GM18511 (cell line): ENCODE data around the gene ITGAL.
A peak's percentile ranks its signal among the peaks of the same experiment; 100 is the strongest.
"Not testable (repeated sequence)": the region's sequence is repeated elsewhere in the genome, so short reads cannot be mapped to it uniquely, and the experiment has no call there.

Experiments used
- ATAC-seq: cut with Tn5 transposase; IDR thresholded peaks from one replicate; pipeline ENCODE4 v1.9.1; 2021; ENCODE audit warnings: mild to moderate bottlenecking, moderate library complexity; ENCODE audit not compliant: unreplicated experiment

Gene ITGAL

DNA sequence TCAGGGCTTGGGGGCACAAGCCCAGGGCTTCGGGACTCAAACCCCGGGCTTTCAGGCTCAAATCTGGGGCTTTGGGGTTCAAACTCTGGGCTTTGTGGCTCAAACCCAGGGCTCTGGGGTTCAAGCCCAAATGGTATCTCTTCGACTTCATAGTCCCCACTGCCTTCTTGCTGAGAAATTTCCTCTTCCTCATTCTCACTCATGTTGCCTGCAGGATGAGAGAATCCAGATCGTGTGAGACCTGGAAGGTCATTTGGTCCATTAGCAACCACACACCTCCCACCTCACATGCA lies 53.2 kb downstream of the ITGAL start:
- ATAC-seq = no peak

DNA sequence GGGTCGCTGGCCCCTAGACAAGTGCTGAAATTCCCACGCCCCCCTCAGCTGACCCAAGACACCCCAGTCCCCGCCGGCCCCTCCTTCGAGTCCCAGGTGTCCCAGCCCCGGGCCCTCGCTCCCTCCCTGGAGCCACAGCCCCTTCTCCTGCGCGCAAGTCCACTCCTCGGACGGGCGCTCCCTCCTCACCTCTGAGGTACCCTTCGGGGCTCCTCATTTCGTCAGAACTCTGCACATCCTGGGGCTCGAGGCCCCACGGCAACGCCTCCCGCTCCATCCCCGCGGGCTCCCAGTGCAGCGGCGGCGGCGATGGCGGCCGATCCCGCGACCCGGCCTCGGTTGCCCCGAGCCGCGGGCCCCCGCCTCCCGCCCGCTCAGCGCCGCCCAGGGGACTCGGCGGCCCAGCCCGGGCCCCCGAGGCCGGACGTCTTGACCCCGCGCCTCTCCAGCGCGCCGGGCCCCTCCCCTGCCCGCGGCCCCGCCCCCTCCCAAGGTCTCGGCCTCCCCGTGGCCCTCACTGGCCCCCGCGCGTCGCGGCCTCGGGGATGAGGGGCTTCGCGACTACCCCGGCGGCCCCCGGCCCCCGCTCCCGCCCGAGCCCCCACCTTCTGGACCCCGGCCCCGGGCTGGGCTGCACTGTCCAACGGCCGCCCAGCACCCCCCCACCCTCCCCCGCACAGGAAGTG lies 53.7 kb downstream of the ITGAL start, which contains the start of gene ZNF768:
Gene ZNF768, minus strand, starts transcription at position 430 of the 686 bp plus-strand sequence. Its CDS starts 153 bp downstream, at position 277.
- ATAC-seq = peak; percentile 31

GRCh38 chr16:30526823-30527634 lies 54.5 kb downstream of the ITGAL start:
- ATAC-seq = peak; percentile 84

DNA sequence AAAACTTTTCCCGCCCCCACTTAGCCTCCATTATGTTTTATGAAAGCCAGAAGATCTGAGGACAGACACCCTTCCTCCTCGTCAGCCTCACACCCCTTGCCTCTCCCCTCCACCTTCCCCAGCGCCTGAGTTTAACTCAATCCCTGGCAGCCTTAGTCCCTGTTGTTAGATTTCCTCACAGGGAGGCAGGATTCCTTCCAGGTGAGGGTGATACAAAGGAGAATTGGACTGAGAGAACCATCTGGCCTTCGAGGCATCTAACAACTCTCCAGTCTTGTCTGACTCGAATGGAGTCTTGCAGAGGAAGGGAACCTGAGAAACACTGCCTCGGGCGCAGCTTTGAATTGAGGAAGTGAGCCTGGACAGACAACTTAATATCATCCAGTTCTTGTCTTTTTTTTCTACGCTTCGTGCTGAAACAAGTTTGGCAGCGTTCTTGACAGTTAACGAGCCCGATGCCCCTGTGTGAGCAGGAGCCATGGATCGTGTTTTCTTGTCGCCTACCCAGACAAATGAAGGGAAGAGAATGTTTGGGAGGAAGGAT lies 55.2 kb downstream of the ITGAL start:
- no peak for ATAC-seq

GRCh38 chr16:30528799-30529457 lies 56.4 kb downstream of the ITGAL start:
- no peak for ATAC-seq

DNA sequence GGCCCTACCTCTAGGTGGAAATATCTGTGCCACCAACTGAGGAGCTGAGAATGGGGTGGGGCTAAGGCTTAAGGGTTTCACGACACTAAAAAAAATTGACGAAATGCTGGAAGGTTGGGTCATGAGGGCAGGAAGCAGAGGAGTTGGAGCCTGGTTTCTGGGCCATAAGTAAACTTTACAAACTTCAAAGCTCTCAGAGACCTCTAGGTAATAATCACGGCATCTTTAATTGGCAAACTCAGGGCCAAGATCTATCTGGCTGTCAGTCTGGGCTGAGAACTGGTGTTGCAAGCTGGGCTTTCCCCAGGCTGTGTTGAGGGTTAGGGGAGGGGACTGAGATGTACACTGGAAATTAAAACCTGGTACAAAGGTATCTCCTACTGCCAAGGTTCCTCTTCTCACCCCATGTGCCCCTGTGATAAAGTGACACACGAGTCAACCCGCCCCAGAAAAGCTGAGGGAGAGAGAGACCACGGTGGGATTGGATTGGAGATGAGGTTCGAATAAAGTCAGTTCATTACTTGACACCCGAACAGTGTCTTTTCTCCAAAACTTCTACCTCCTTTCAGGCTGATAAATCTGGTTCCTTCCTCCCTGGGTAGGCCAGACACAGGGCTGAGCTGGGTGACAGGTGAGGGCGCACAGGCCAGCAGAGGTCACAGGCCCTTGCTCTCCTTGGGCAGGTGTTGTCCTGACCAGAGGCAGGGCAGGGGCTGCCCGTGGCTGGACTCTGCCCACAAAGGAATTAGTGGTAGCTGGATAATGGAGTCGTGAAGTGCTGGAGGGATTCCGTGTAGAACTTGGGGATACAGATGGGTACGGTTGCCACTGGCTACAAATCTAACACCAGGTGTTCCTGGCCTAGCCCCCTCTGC lies 57.9 kb downstream of the ITGAL start:
- ATAC-seq = no peak

DNA sequence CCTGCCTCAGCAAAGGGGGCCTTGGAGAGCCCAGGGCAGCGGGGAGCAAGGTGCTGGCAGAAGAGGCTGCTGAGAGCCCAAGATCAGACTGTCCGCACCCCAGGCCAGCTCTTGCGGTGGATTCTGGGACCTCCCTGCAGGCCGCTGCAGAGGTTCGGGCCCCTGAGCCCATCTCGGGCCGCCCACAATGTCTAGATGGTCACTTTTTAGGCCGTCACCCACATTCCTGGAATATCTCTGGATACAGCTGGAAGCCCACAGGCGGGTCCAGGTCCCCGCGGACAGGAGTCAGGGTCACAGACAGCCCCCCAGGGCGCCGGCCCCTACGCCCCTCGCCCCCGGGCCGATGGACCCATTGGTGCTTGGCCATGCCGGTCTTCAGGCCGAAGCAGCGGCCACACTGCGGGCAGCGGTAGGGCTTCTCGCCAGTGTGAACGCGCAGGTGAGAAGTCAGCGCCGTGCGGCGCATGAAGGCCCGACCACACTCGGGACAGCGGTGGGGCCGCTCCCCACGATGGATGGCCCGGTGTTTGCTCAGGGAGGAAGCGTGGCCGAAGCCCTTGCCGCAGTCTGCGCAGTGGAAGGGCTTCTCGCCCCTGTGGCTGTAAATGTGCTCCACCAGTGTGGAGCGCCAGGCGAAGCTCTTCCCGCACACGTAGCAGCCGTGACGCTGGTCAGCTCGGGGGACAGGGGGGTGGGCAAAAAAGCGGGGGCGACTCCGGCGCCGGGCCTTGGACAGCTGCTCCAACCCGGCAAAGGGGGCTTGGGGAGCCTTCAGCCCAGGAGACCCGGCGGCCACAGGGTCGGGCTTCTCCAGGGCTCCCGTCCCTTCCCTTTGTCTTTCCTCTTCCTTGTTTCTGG lies 60.0 kb downstream of the ITGAL start:
- no peak for ATAC-seq

GRCh38 chr16:30533146-30533522 lies 60.6 kb downstream of the ITGAL start:
- no peak for ATAC-seq

GRCh38 chr16:30533748-30534367 lies 61.3 kb downstream of the ITGAL start:
- ATAC-seq = peak; percentile 17

DNA sequence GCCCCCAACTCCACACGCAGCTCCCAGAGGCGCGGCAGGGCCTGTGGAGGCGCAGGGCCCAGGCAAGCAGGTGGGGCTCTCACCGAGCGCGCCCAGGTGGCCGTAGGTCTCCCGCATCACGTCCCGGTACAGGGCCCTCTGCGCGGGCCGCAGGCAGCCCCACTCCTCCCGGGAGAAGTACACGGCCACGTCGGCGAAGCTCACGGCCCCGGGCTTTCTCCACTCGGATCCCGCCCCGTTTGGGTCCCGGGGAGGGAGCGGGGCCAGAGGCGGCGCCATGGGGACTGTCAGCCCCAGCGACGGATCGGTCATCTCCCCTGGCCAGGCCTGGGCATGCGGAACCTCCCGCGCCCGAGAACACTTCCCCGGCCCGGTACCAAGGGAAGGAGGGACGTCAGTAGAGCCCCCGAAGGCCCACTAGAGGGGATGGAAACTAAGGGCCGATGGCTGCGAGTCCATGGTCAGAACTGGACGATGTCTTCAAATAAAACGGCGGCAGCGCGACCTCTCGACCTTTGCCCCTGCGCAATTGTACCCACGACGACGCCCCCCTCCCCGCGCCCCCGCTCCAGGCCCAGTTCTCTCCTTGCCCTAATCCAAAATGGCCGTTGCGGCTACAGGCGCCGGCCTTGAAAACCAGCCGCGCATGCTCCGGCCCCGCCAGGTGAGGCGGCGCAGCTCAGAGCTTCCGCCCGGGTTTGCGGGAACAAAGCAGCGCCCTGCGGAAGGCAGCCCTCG lies 62.0 kb downstream of the ITGAL start, which contains the start of gene ZNF747:
Gene ZNF747, minus strand, starts transcription at position 491 of the 738 bp plus-strand sequence. Its CDS starts 179 bp downstream, at position 312.
- peak; percentile 72 for ATAC-seq

DNA sequence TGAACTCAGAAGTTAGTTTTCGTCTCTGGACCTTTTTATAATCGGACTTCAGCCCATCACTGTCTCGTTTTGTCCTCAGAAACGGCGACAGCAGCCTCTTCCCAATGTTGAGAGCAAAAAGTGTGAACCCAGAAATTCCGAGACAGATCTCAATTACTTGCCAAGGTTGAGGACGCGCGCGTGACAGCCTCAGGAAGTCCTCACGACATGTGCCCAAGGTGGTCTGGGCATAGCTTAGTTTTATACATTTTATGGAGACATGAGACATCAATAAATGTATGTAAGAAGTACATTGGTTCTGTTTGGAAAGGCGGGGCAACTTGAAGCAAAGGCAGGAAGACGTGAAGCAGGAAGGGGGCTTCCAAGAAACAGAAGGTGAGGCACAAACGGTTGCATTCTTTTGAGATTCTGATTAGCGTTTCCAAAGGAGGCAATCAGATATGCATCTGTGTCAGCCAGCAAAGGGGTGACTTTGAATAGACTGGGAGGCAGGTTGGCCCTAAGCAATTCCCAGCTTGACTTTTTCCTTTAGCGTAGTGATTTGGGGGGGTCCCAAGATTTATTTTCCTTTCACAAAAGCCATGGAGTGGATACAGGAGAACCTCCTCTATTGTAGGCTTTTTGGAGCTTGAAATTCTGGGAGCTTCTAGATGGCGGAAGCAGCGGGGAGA lies 62.7 kb downstream of the ITGAL start:
- peak; percentile 20 for ATAC-seq

- ATAC-seq = peak; percentile 47
Observed at GRCh38 chr16:30535777-30536190, 63.2 kb downstream of the ITGAL start.

- ATAC-seq = not testable (repeated sequence)
Observed at GRCh38 chr16:30536391-30537024, 64.0 kb downstream of the ITGAL start.

DNA sequence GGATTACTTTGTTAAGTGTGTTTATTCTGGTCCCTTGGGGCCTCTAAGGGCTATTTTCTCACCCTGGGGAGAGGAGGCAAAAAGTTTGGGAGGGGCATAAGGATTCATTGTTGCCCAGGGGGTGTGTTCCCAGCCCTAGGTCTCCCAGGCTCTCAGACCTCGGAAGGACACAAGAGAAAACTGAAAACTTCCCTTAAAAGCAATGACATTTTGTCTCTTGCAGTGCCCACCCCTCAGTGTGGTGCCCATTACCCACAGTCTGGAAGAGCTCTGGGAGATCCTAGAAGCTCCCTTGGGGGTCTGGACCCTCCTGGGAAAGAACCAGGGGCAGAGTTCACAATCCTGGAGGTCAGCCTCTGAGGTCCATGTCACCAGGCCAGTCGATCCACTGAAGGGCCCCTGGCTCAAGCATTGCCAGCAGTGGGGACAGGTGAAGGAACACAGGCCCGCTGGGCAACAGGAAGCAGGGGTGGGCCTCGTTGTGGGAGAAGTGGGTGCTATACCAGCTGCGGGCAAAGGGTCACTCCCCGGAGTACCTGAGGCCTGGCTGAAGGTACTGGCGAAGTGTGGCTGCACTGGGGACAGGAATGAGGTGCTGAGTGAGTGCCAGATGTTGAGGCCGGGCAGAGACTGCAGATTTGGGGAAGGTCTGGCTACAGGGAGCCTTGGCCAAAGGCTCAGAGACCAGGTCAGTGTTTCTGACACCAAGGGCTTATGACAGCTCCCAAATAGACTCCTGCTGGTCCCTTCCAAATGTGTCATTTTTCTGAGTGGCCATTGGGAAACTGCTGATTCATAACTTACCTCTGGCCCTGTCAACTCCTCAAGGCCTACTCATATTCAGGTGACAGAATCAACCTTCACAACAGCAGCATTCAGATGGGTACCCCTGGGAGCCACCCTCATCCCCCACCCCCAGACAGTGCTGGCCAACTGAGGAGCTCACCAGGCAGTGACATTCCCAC lies 66.7 kb downstream of the ITGAL start:
- no peak for ATAC-seq

DNA sequence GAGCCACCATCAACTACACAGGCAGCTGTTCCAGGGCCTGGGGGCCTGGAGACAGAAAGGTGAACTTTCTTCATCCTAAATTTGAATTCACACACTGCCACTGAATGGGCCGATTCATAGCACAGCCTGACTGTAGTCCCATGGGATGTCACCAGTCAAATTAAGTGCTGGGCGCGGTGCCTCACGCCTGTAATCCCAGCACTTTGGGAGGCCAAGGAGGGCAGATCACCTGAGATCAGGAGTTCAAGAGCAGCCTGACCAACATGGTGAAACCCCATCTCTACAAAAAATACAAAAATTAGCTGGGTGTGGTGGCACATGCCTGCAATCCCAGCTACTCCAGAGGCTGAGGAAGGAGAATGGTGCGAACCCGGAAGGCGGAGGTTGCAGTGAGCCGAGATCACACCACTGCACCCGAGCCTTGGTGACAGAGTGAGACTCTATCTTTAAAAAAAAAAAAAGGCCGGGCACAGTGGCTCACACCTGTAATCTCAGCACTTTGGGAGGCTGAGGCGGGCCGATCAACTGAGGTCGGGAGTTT lies 67.5 kb downstream of the ITGAL start:
- not testable (repeated sequence) for ATAC-seq

DNA sequence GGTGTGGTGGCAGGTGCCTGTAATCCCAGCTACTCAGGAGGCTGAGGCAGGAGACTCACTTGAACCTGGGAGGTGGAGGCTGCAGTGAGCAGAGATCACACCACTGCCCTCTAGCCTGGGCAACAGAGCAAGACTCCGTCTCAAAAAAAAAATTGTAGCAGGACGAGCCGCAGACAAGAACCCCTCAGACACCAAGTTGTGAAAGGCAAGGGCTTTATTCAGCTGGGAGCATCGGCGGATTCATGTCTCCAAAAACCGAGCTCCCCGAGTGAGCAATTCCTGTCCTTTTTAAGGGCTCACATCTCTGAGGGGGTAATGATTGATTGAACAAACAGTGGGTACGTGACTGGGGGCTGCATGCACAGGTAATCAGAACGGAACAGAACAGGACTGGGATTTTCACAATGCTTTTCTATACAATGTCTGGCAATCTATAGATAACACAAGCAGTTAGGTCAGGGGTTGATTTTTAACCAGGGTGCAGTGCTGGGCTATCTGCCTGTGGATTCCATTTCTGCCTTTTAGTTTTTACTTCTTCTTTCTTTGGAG lies 68.4 kb downstream of the ITGAL start:
- not testable (repeated sequence) for ATAC-seq
